Adrenal gland (tissue), 5 donors: ENCODE results near the gene RAB3IP.

Experiments
- CTCF ChIP-seq, 6 experiments: fragments of 450-650 bp in 4 of 6; fragments of 200-600 bp in 2 of 6; sonication (generic) in 1 of 6; IDR thresholded peaks; 1 replicate in 5 of 6; 2 replicates in 1 of 6; pipeline versions ENCODE4 v1.5.1 to v1.8.0; 2016 to 2021; ENCODE audit warnings: antibody characterized with exemption in 6 of 6, mild to moderate bottlenecking in 2 of 6, moderate library complexity in 1 of 6
- POLR2A ChIP-seq, 2 donors: fragments of 450-650 bp; IDR thresholded peaks; one replicate each; pipeline ENCODE4 v1.6.1; 2017; ENCODE audit warnings: antibody characterized with exemption in 2 of 2, mild to moderate bottlenecking in 2 of 2, moderate library complexity in 1 of 2
- donor health status: DM: no; HTN: no; CAD: no.

DNA sequence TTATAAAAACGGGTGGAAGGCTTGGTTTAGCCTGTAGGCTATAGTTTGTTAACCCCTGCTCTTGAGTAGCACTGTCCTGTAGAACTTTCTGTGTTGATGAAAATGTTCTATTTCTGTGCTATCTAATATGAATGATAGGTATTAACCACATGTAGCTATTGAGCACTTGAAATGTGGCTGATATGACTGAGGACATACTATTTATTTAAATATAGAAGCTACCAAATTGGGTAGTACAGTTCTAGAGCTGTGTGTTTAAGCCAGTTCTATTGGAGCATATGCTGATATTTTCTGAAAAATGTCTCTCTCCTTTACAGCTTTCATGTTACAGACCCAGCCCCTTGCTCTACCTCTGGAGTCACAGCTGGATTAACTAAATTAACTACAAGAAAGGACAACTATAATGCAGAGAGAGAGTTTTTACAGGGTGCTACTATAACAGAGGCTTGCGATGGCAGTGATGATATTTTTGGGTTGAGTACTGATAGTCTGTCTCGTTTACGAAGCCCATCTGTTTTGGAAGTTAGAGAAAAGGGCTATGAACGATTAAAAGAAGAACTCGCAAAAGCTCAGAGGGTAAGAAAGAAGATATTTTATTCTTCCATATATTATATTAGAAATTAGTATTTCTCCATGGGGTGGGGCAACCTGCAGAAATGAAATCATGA lies 17.6 kb downstream of the RAB3IP start:
- TF ChIP-seq CTCF (IDR thresholded peaks at IDR 0.05) (no peak), POLR2A (IDR thresholded peaks at IDR 0.05) (no peak)
